AG10803 (cell line): Measurements from ENCODE around the gene TNS1.

ENCODE experiments used
- DNase-seq: peaks from one replicate; pipeline ENCODE4 v3.0.0; 2010; ENCODE audit warnings: low read depth
- H3K4me3 ChIP-seq: 2 replicates; pipeline ENCODE4 v1.5.1; 2011; ENCODE audit warnings: mild to moderate bottlenecking, low read length, control low read depth
- TF ChIP-seq, protein P1 (sequence below): conservative IDR thresholded peaks from 2 replicates; pipeline ENCODE4 v1.5.1; 2011; ENCODE audit warnings: mild to moderate bottlenecking, low read length, control low read depth, inconsistent platforms

Gene TNS1

GRCh38 chr2:217807025-217807424 is 195.8 kb downstream of the TNS1 start:
- no peak overlapping the region for H3K4me3 ChIP-seq
- no peak for DNase-seq
- TF ChIP-seq, protein P1, sequence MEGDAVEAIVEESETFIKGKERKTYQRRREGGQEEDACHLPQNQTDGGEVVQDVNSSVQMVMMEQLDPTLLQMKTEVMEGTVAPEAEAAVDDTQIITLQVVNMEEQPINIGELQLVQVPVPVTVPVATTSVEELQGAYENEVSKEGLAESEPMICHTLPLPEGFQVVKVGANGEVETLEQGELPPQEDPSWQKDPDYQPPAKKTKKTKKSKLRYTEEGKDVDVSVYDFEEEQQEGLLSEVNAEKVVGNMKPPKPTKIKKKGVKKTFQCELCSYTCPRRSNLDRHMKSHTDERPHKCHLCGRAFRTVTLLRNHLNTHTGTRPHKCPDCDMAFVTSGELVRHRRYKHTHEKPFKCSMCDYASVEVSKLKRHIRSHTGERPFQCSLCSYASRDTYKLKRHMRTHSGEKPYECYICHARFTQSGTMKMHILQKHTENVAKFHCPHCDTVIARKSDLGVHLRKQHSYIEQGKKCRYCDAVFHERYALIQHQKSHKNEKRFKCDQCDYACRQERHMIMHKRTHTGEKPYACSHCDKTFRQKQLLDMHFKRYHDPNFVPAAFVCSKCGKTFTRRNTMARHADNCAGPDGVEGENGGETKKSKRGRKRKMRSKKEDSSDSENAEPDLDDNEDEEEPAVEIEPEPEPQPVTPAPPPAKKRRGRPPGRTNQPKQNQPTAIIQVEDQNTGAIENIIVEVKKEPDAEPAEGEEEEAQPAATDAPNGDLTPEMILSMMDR = no peak

DNA sequence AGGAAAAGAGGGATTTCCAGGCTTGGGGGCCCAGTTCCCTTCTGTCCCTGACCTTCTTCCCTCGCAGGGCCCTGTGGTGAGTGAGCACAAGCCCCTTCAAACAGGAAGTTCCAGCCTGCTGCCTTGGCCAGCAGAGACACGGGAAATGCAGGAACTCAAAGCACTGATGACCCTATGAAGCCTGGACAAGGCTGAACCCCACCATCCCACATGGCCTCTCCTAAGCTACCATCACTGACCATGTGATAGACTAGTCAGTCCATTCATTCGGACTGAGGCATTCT is 196.4 kb downstream of the TNS1 start:
- H3K4me3 ChIP-seq = no peak overlapping the region
- DNase-seq = no peak
- TF ChIP-seq, protein P1 = no peak

GRCh38 chr2:217805668-217806481 is 196.9 kb downstream of the TNS1 start:
- TF ChIP-seq, protein P1 = no peak
- no peak for DNase-seq
- H3K4me3 ChIP-seq = no peak overlapping the region

- no peak overlapping the region for H3K4me3 ChIP-seq
- peak; percentile 46 for DNase-seq
Observed at GRCh38 chr2:217804791-217805667, 197.8 kb downstream of the TNS1 start.

GRCh38 chr2:217804338-217804737 is 198.5 kb downstream of the TNS1 start:
- TF ChIP-seq, protein P1 = no peak
- DNase-seq = no peak
- H3K4me3 ChIP-seq = no peak overlapping the region

More at GRCh38 chr2:217804791-217805667, 197.8 kb downstream of the TNS1 start:
- TF ChIP-seq, protein P1 = no peak

- no peak for DNase-seq
- H3K4me3 ChIP-seq = no peak overlapping the region
- TF ChIP-seq, protein P1 = no peak
Observed at GRCh38 chr2:217803653-217803960, 199.2 kb downstream of the TNS1 start.
